WTC11 (cell line): Measurements from ENCODE around the gene NR1I2. TPM values are rescaled to one million over a fixed set of nuclear protein-coding genes. Genes with fewer than 3 reads are reported as not detected.
A peak's percentile ranks its signal among the peaks of the same experiment; 100 is the strongest.

Source experiments
- ATAC-seq: fragments of 200-7000 bp; cut with Tn5 transposase; 2 replicates; pipeline ENCODE4 v1.10.0; 2021; ENCODE audit warnings: mild to moderate bottlenecking, moderate library complexity
- CTCF ChIA-PET: fragments of 300-600 bp; sonication (Branson Sonifier 250); formaldehyde crosslinking; loops from one replicate; lab custom pipeline; 2021; ENCODE audit warnings: antibody characterized with exemption; lab: Charles Lee
- POLR2A ChIA-PET: fragments of 350-600 bp; sonication (Branson Sonifier 250); formaldehyde crosslinking; loops from one replicate; lab custom pipeline; 2021; ENCODE audit warnings: antibody characterized with exemption; lab: Charles Lee
- DNase-seq: peaks from one replicate; pipeline ENCODE4 v3.0.0; 2021; ENCODE audit warnings: low spot score
- H3K27ac Mint-ChIP-seq: 2 replicates; pipeline ENCODE4 v1.8.0; 2021; ENCODE audit warnings: mixed read lengths
- H3K27me3 Mint-ChIP-seq: 2 replicates; pipeline ENCODE4 v1.8.0; 2021; ENCODE audit warnings: low read depth, mild to moderate bottlenecking, moderate library complexity, mixed read lengths
- H3K36me3 Mint-ChIP-seq: 2 replicates; pipeline ENCODE4 v1.8.0; 2021; ENCODE audit warnings: mixed read lengths
- H3K4me1 Mint-ChIP-seq: 2 replicates; pipeline ENCODE4 v1.8.0; 2022; ENCODE audit warnings: mixed read lengths
- H3K4me3 Mint-ChIP-seq: 2 replicates; pipeline ENCODE4 v1.8.0; 2021; ENCODE audit warnings: mild to moderate bottlenecking, moderate library complexity, mixed read lengths
- H3K9me3 Mint-ChIP-seq: 2 replicates; pipeline ENCODE4 v1.8.0; 2021; ENCODE audit warnings: mixed read lengths
- ATF2 ChIP-seq: sonication (generic); formaldehyde crosslinking; IDR thresholded peaks from 2 replicates; pipeline ENCODE4 v1.8.1; 2022; ENCODE audit warnings: low read depth, missing genetic modification reagents, borderline replicate concordance
- CBFB ChIP-seq: sonication (generic); formaldehyde crosslinking; IDR thresholded peaks from 2 replicates; pipeline ENCODE4 v1.8.1; 2022; ENCODE audit warnings: mild to moderate bottlenecking, low read depth, missing genetic modification reagents
- CREM ChIP-seq: sonication (generic); formaldehyde crosslinking; IDR thresholded peaks from 2 replicates; pipeline ENCODE4 v1.8.1; 2022; ENCODE audit warnings: mild to moderate bottlenecking, missing genetic modification reagents, moderate library complexity
- E2F5 ChIP-seq: sonication (generic); formaldehyde crosslinking; IDR thresholded peaks from 2 replicates; pipeline ENCODE4 v1.8.1; 2022; ENCODE audit warnings: mild to moderate bottlenecking, moderate library complexity, missing genetic modification reagents
- EMX1 ChIP-seq: fragments of 250-450 bp; sonication (Bioruptor Pico); IDR thresholded peaks from 2 replicates; pipeline ENCODE4 v1.8.0; 2021; ENCODE audit warnings: mild to moderate bottlenecking
- IRF2 ChIP-seq: sonication (generic); formaldehyde crosslinking; IDR thresholded peaks from 2 replicates; pipeline ENCODE4 v1.8.0; 2022; ENCODE audit warnings: low read depth, missing genetic modification reagents, borderline replicate concordance
- KAT7 ChIP-seq: sonication (generic); formaldehyde crosslinking; IDR thresholded peaks from 2 replicates; pipeline ENCODE4 v1.8.1; 2023; ENCODE audit warnings: missing genetic modification reagents, mild to moderate bottlenecking, borderline replicate concordance
- MXD4 ChIP-seq: fragments of 250-450 bp; sonication (Bioruptor Pico); IDR thresholded peaks from 2 replicates; pipeline ENCODE4 v1.8.0; 2021; ENCODE audit warnings: mild to moderate bottlenecking, moderate library complexity, borderline replicate concordance
- NFE2L1 ChIP-seq: sonication (generic); formaldehyde crosslinking; IDR thresholded peaks from 2 replicates; pipeline ENCODE4 v1.8.1; 2023; ENCODE audit warnings: missing genetic modification reagents
- NFYB ChIP-seq: sonication (generic); formaldehyde crosslinking; conservative IDR thresholded peaks from 2 replicates; pipeline ENCODE4 v1.8.0; 2022; ENCODE audit warnings: low read depth, missing genetic modification reagents
- RORB ChIP-seq: fragments of 250-450 bp; sonication (Bioruptor Pico); IDR thresholded peaks from 2 replicates; pipeline ENCODE4 v1.9.0; 2021; ENCODE audit warnings: mild to moderate bottlenecking
- SMAD3 ChIP-seq: sonication (generic); formaldehyde crosslinking; IDR thresholded peaks from 2 replicates; pipeline ENCODE4 v1.8.0; 2022; ENCODE audit warnings: missing genetic modification reagents, mild to moderate bottlenecking, borderline replicate concordance
- SP1 ChIP-seq: sonication (generic); formaldehyde crosslinking; conservative IDR thresholded peaks from 2 replicates; pipeline ENCODE4 v1.8.1; 2022; ENCODE audit warnings: missing genetic modification reagents
- STAT6 ChIP-seq: sonication (generic); formaldehyde crosslinking; conservative IDR thresholded peaks from 2 replicates; pipeline ENCODE4 v1.8.1; 2023; ENCODE audit warnings: mild to moderate bottlenecking, low read depth, missing genetic modification reagents, moderate library complexity
- TEAD1 ChIP-seq: sonication (generic); formaldehyde crosslinking; IDR thresholded peaks from 2 replicates; pipeline ENCODE4 v1.8.0; 2022; ENCODE audit warnings: mild to moderate bottlenecking, missing genetic modification reagents
- ZNF138 ChIP-seq: sonication (generic); formaldehyde crosslinking; conservative IDR thresholded peaks from 2 replicates; pipeline ENCODE4 v1.8.1; 2022; ENCODE audit warnings: mild to moderate bottlenecking, moderate library complexity, missing genetic modification reagents
- ZNF263 ChIP-seq: sonication (generic); formaldehyde crosslinking; IDR thresholded peaks from 2 replicates; pipeline ENCODE4 v1.8.1; 2022; ENCODE audit warnings: low read depth, mild to moderate bottlenecking, moderate library complexity, missing genetic modification reagents
- ZNF671 ChIP-seq: fragments of 250-450 bp; sonication (Bioruptor Pico); IDR thresholded peaks from 2 replicates; pipeline ENCODE4 v1.8.0; 2021; ENCODE audit warnings: mild to moderate bottlenecking
- total RNA-seq: library from RNA; stranded (reverse); gene quantifications from 3 replicates; pipeline ENCODE4 v1.2.3, GENCODE V29; 2021
- TF ChIP-seq, protein P1 (sequence below): sonication (generic); formaldehyde crosslinking; IDR thresholded peaks from 2 replicates; pipeline ENCODE4 v1.8.1; 2023; ENCODE audit warnings: mild to moderate bottlenecking, missing genetic modification reagents, borderline replicate concordance
- TF ChIP-seq, protein P2 (sequence below): fragments of 250-450 bp; sonication (Bioruptor Pico); IDR thresholded peaks from 2 replicates; pipeline ENCODE4 v1.9.0; 2021; ENCODE audit warnings: moderate library complexity, mild to moderate bottlenecking, inconsistent platforms, borderline replicate concordance
- TF ChIP-seq, protein P3 (sequence below): fragments of 250-450 bp; sonication (Bioruptor Pico); IDR thresholded peaks from 2 replicates; pipeline ENCODE4 v2.1.2; 2022; ENCODE audit warnings: mild to moderate bottlenecking, moderate library complexity
- TF ChIP-seq, protein P4 (sequence below): fragments of 250-450 bp; sonication (Bioruptor Pico); IDR thresholded peaks from 2 replicates; pipeline ENCODE4 v1.9.0; 2021; ENCODE audit warnings: mild to moderate bottlenecking, borderline replicate concordance

Gene NR1I2
- total RNA-seq, 1 experiment from 2014 or later = 1.7 TPM

DNA sequence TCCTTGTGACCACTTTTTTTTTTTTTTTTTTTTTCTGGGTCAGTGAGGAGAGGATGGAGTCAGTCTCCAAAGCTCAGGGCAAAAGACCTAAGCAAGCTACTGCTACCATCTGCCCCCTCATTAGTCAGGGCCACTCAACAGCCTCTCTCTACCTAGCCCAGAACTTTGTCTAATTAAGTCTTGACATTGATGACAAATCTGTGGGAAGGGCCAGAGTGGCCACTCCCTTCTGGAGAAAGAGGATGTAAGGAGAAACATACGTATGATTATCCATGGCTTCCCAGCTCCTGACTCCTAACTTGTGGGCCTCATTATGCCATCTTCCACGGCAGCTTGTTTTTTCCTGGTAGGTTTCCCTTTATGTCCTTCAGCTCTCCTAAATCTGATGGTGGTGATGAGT, 37.9 kb downstream of the NR1I2 start (continued):
- TF ChIP-seq, protein P1, sequence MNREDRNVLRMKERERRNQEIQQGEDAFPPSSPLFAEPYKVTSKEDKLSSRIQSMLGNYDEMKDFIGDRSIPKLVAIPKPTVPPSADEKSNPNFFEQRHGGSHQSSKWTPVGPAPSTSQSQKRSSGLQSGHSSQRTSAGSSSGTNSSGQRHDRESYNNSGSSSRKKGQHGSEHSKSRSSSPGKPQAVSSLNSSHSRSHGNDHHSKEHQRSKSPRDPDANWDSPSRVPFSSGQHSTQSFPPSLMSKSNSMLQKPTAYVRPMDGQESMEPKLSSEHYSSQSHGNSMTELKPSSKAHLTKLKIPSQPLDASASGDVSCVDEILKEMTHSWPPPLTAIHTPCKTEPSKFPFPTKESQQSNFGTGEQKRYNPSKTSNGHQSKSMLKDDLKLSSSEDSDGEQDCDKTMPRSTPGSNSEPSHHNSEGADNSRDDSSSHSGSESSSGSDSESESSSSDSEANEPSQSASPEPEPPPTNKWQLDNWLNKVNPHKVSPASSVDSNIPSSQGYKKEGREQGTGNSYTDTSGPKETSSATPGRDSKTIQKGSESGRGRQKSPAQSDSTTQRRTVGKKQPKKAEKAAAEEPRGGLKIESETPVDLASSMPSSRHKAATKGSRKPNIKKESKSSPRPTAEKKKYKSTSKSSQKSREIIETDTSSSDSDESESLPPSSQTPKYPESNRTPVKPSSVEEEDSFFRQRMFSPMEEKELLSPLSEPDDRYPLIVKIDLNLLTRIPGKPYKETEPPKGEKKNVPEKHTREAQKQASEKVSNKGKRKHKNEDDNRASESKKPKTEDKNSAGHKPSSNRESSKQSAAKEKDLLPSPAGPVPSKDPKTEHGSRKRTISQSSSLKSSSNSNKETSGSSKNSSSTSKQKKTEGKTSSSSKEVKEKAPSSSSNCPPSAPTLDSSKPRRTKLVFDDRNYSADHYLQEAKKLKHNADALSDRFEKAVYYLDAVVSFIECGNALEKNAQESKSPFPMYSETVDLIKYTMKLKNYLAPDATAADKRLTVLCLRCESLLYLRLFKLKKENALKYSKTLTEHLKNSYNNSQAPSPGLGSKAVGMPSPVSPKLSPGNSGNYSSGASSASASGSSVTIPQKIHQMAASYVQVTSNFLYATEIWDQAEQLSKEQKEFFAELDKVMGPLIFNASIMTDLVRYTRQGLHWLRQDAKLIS (CRISPR knock-in tag) = no peak
- TF ChIP-seq ATF2 = no peak
- TF ChIP-seq, protein P2, sequence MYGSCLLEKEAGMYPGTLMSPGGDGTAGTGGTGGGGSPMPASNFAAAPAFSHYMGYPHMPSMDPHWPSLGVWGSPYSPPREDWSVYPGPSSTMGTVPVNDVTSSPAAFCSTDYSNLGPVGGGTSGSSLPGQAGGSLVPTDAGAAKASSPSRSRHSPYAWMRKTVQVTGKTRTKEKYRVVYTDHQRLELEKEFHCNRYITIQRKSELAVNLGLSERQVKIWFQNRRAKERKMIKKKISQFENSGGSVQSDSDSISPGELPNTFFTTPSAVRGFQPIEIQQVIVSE (CRISPR knock-in tag) = no peak
- TF ChIP-seq, protein P3, sequence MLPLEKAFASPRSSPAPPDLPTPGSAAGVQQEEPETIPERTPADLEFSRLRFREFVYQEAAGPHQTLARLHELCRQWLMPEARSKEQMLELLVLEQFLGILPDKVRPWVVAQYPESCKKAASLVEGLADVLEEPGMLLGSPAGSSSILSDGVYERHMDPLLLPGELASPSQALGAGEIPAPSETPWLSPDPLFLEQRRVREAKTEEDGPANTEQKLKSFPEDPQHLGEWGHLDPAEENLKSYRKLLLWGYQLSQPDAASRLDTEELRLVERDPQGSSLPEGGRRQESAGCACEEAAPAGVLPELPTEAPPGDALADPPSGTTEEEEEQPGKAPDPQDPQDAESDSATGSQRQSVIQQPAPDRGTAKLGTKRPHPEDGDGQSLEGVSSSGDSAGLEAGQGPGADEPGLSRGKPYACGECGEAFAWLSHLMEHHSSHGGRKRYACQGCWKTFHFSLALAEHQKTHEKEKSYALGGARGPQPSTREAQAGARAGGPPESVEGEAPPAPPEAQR = no peak
- no peak for TF ChIP-seq NFE2L1
- TF ChIP-seq SMAD3 = no peak
- no peak for TF ChIP-seq KAT7 (CRISPR knock-in tag)
- no peak for TF ChIP-seq RORB (CRISPR knock-in tag)
- TF ChIP-seq EMX1 (CRISPR knock-in tag) = no peak
- TF ChIP-seq STAT6 (CRISPR knock-in tag) = no peak

- Mint-ChIP-seq H3K9me3 (no peaks in the 10 kb centered on the region), H3K27ac (peak overlapping the region; percentile 26), H3K27me3 (no peaks in the 10 kb centered on the region), H3K4me1 (peaks cover 67% of the 10 kb centered on the region), H3K36me3 (peaks cover 3% of the 10 kb centered on the region; the same call in 1 of the 2 replicates), H3K4me3 (no peak overlapping the region)
- POLR2A ChIA-PET = no interaction called here
- peak; percentile 40 for ATAC-seq
- CTCF ChIA-PET = no interaction called here
- DNase-seq = no peak
- TF ChIP-seq IRF2 = no peak
- no peak for TF ChIP-seq E2F5 (CRISPR knock-in tag)
- TF ChIP-seq ZNF671 = no peak
- no peak for TF ChIP-seq CREM (CRISPR knock-in tag)
- no peak for TF ChIP-seq NFYB (CRISPR knock-in tag)
- TF ChIP-seq, protein P4, sequence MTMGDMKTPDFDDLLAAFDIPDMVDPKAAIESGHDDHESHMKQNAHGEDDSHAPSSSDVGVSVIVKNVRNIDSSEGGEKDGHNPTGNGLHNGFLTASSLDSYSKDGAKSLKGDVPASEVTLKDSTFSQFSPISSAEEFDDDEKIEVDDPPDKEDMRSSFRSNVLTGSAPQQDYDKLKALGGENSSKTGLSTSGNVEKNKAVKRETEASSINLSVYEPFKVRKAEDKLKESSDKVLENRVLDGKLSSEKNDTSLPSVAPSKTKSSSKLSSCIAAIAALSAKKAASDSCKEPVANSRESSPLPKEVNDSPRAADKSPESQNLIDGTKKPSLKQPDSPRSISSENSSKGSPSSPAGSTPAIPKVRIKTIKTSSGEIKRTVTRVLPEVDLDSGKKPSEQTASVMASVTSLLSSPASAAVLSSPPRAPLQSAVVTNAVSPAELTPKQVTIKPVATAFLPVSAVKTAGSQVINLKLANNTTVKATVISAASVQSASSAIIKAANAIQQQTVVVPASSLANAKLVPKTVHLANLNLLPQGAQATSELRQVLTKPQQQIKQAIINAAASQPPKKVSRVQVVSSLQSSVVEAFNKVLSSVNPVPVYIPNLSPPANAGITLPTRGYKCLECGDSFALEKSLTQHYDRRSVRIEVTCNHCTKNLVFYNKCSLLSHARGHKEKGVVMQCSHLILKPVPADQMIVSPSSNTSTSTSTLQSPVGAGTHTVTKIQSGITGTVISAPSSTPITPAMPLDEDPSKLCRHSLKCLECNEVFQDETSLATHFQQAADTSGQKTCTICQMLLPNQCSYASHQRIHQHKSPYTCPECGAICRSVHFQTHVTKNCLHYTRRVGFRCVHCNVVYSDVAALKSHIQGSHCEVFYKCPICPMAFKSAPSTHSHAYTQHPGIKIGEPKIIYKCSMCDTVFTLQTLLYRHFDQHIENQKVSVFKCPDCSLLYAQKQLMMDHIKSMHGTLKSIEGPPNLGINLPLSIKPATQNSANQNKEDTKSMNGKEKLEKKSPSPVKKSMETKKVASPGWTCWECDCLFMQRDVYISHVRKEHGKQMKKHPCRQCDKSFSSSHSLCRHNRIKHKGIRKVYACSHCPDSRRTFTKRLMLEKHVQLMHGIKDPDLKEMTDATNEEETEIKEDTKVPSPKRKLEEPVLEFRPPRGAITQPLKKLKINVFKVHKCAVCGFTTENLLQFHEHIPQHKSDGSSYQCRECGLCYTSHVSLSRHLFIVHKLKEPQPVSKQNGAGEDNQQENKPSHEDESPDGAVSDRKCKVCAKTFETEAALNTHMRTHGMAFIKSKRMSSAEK = no peak
- TF ChIP-seq MXD4 (CRISPR knock-in tag) = no peak
- no peak for TF ChIP-seq CBFB (CRISPR knock-in tag)
- no peak for TF ChIP-seq ZNF263
- no peak for TF ChIP-seq ZNF138
- no peak for TF ChIP-seq SP1 (CRISPR knock-in tag)
- no peak for TF ChIP-seq TEAD1 (CRISPR knock-in tag)
These were observed 43.9 kb downstream of the NR1I2 start for GRCh38 chr3:119825820-119826219.
